ENCODE measurements around the gene GRIK4.

Gene GRIK4

GRCh38 chr11:120645639-120646038 is 134.1 kb downstream of the GRIK4 start:
- DNase-seq: no peak

- DNase-seq: no peak
Observed at GRCh38 chr11:120646206-120646605, 134.7 kb downstream of the GRIK4 start.

- DNase-seq: no peak
Observed at GRCh38 chr11:120647681-120648080, 136.1 kb downstream of the GRIK4 start.

GRCh38 chr11:120648771-120649170 is 137.2 kb downstream of the GRIK4 start:
- no peak for DNase-seq

DNA sequence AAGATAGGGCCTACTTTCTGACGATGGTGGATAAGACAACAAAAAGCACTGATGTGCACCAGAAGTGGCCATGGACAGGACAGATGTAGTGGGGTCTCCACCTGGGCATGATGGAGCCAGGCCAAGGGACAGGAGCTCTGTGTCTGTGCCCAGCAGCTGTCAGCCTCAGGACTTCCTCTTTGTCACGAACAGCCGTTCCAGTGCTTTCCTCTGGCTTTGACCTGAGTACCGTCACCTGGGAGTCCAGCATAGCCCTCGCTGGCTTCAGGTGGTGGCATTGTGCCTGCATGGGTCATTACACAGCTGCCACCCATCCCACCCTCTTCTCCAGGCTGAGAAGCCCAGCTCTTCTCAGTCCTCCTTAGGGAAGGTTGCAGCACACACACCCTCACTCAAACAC is 137.8 kb downstream of the GRIK4 start:
- peak; percentile 11 for DNase-seq

GRCh38 chr11:120651396-120651795 is 139.8 kb downstream of the GRIK4 start:
- no peak for DNase-seq

- DNase-seq: no peak
Observed at GRCh38 chr11:120651836-120652235, 140.3 kb downstream of the GRIK4 start.

- peak; percentile 55 for DNase-seq
Observed at GRCh38 chr11:120652705-120653335, 141.3 kb downstream of the GRIK4 start.

- DNase-seq: no peak
Observed at GRCh38 chr11:120655589-120655988, 144.0 kb downstream of the GRIK4 start.

GRCh38 chr11:120657306-120658070 is 145.9 kb downstream of the GRIK4 start:
- no peak for DNase-seq

GRCh38 chr11:120658071-120658423 is 146.5 kb downstream of the GRIK4 start:
- no peak for DNase-seq

GRCh38 chr11:120659076-120659475 is 147.5 kb downstream of the GRIK4 start:
- DNase-seq: no peak

DNA sequence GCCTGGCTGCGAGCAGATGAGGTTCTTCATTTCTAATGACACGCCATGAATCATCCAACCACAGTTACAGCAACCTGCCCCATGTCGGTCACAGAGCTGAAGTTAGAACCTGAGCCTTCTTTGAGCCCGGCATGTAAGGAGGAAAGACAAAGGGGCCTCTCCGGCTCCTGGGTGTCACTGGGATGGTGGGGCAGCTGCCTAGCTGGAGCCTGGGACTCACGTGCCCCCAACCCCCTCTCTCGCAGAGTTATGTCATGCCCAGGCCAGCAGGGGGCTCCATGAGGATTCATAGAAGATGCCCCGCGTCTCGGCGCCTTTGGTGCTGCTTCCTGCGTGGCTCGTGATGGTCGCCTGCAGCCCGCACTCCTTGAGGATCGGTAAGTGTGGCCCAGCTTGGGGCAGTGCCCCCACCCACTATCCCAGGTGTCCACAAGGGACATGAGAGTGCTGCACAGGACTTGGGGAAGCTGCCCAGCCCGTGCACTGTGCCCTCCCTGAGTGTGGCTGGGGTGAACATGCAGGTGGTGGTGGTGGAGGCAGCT is 148.5 kb downstream of the GRIK4 start:
- peak; percentile 77 for DNase-seq

DNA sequence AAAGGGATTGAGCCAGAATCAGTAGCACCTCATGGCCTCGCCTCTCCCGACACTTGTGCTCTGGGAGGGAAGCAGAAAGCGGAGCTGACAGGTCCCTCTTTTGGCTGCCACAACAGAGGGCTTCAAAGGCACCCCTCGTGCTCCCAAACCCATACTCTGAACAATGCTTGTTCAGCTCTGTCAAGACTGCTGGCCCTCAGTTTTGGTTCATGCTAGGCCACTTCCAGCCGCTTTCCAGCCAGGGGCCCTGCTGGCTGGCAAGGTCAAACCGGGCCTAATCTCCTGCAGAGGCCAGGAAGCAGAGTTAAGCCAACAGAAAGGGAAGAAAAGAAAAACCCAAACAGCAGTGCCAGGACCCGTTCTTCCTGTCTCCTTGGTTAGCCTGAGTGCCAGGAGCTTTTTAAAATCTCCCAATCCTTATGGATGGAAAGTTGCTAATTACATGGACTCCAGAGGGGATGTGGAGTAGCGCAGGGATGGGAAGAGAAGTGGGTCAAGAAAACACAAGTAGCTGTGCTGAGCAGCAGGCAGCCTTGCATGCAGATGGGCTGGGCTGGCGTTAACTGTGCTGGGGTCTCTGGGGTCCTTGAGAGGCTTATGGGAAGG is 150.6 kb downstream of the GRIK4 start:
- no peak for DNase-seq

DNA sequence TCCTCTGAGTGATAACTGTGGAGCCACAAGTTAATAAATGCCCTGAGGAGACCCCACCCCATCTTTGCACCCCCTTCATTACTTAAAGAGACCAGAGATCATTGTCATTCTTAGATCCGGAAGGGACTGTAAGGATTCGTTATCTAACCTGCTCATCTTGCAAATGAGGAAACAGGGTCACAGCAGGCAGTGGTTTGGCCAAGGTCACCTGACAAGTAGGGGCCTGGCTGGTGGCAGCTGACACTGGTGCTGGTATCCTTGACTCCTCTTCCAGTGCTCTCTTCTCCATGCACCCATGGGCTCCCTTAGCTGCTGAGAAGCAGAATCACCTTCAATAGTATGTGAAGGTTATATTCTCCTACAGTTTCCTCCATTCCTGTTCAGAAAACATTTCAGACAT is 151.6 kb downstream of the GRIK4 start:
- no peak for DNase-seq

- no peak for DNase-seq
Observed at GRCh38 chr11:120666121-120666639, 154.6 kb downstream of the GRIK4 start.

GRCh38 chr11:120667281-120667680 is 155.7 kb downstream of the GRIK4 start:
- DNase-seq: peak; percentile 17

- DNase-seq: no peak
Observed at GRCh38 chr11:120667934-120668333, 156.4 kb downstream of the GRIK4 start.

GRCh38 chr11:120668537-120668936 is 157.0 kb downstream of the GRIK4 start:
- DNase-seq: no peak

GRCh38 chr11:120674542-120674941 is 163.0 kb downstream of the GRIK4 start:
- no peak for DNase-seq

GRCh38 chr11:120675171-120675570 is 163.6 kb downstream of the GRIK4 start:
- DNase-seq: no peak

DNA sequence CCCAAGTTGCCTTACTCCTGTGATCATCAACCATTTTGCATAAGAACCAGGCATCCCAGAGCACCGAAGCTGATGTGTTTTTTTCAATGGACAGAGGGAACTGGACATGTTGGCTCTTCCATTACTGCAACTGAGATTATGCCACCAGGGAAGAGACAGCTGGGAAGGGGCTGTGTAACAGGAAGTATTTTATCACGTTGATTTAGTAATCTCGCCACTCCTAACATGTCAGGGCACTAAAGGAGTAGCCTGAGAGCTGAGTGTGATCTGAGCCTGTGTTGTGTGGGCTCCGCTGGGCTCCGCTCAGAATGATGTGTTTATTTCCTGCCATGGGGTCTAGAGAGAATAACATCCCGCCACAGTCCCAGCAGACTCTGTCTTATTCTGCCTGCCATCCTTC is 165.4 kb downstream of the GRIK4 start:
- DNase-seq: no peak

DNA sequence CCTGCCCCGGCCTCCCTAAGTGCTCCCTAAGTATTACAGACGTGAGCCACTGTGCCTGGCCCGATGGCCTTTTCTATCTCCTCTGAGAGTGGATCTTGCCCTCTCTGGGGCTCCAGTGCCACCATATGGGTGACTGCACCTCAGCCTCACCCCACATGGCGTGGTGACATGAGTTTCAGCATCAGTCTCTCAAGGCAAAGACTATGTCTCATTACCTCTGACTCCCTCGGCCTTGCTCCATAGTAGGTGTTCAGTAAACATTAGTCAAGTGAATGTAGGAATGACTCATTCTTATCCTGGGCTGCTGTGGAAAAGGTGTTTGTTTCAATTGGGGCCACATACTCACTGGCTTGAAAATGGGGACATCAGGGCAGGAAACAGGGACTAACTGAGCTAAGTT is 168.8 kb downstream of the GRIK4 start:
- no peak for DNase-seq

All from hematopoietic multipotent progenitor cell treated with erythropoietin and hydrocortisone succinate and interleukin-3 and kit ligand, for 4 days (in vitro differentiated cells).